H1 (cell line): ENCODE data around the gene CCNE1. TPM values are rescaled to one million over a fixed set of nuclear protein-coding genes. Genes with fewer than 3 reads are reported as not detected.

Experiments used
- ATF2 ChIP-seq: IDR thresholded peaks from 2 replicates; pipeline ENCODE4 v1.6.1; 2012; ENCODE audit warnings: low read length, inconsistent platforms
- ATF3 ChIP-seq: IDR thresholded peaks from 2 replicates; pipeline ENCODE4 v1.6.1; 2011; ENCODE audit warnings: low read depth, mild to moderate bottlenecking, low read length; ENCODE audit not compliant: insufficient read depth
- CHD1 ChIP-seq: IDR thresholded peaks from 2 replicates; pipeline ENCODE4 v1.6.1; 2012; ENCODE audit warnings: low read depth, low read length, improper control_type of control experiment
- CHD7 ChIP-seq: fragments of 300-600 bp; sonication (generic); IDR thresholded peaks from 2 replicates; pipeline ENCODE4 v1.7.1; 2012; ENCODE audit warnings: low read length, moderate library complexity, mild to moderate bottlenecking, inconsistent platforms; ENCODE audit not compliant: insufficient replicate concordance
- E2F6 ChIP-seq: IDR thresholded peaks from 2 replicates; pipeline ENCODE4 v1.6.1; 2012; ENCODE audit warnings: inconsistent platforms
- GABPA ChIP-seq: IDR thresholded peaks from 2 replicates; pipeline ENCODE4 v1.6.1; 2011; ENCODE audit warnings: mild to moderate bottlenecking, low read length, moderate library complexity, borderline replicate concordance; ENCODE audit not compliant: insufficient read depth
- JUN ChIP-seq: IDR thresholded peaks from 2 replicates; pipeline ENCODE4 v1.6.1; 2011; ENCODE audit warnings: low read depth, mild to moderate bottlenecking, improper control_type of control experiment, low read length
- KDM1A ChIP-seq: fragments of 200-600, 300-600 bp; sonication (generic); IDR thresholded peaks from 2 replicates; pipeline ENCODE4 v1.7.1; 2016; ENCODE audit warnings: mild to moderate bottlenecking, low read length, borderline replicate concordance
- polyA plus RNA-seq, 7 experiments: library from polyadenylated mRNA; depleted of rRNA in 3 of 7; stranded (reverse) in 5 of 7; unstranded in 2 of 7; fragments of >200 nt in 5 of 7; fragments of 200-250 nt in 2 of 7; gene quantifications; 1 replicate in 5 of 7; 2 replicates in 1 of 7; 4 replicates in 1 of 7; pipeline versions ENCODE4 v1.2.1 to v1.2.3, GENCODE V29; 2011 to 2013; ENCODE audit warnings: missing spikeins in 2 of 7, mixed read lengths in 2 of 7
- total RNA-seq: library from RNA; stranded (reverse); fragmentation: NEBNext Ultra II Directional; extraction: Animal tissue kit (Norgen Biotek cat#: 25700); gene quantifications from 2 replicates; pipeline ENCODE4 v1.2.1, GENCODE V29; 2021

CCNE1 gene
- total and polyA plus RNA-seq, 2 of the 8 experiments (the other 6 are each of a cell fraction or from before 2014, with no cell fraction given): 43.2 to 44.6 TPM

- TF ChIP-seq CHD7: no peak
- no peak for TF ChIP-seq ATF3
- TF ChIP-seq GABPA: no peak
- no peak for TF ChIP-seq CHD1
- no peak for TF ChIP-seq KDM1A
- no peak for TF ChIP-seq JUN
- TF ChIP-seq E2F6: no peak
- no peak for TF ChIP-seq ATF2
Measured at GRCh38 chr19:29832801-29833200, 21.0 kb downstream of the CCNE1 start (continued).
